OCI-LY3 (cell line): ENCODE measurements around the gene CLK1.

ENCODE experiments used
- EZH2phosphoT487 ChIP-seq: fragments of 200-600 bp; shearing (Covaris generic); IDR thresholded peaks from 2 replicates; pipeline ENCODE4 v1.6.1; 2018; ENCODE audit warnings: antibody characterized with exemption, mixed run types, low read depth
- TF ChIP-seq, protein P1 (sequence below): fragments of 200-600, 300-600 bp; sonication (generic); IDR thresholded peaks from 2 replicates; pipeline ENCODE4 v1.5.1; 2014; ENCODE audit warnings: antibody characterized with exemption, low read length, low read depth

DNA sequence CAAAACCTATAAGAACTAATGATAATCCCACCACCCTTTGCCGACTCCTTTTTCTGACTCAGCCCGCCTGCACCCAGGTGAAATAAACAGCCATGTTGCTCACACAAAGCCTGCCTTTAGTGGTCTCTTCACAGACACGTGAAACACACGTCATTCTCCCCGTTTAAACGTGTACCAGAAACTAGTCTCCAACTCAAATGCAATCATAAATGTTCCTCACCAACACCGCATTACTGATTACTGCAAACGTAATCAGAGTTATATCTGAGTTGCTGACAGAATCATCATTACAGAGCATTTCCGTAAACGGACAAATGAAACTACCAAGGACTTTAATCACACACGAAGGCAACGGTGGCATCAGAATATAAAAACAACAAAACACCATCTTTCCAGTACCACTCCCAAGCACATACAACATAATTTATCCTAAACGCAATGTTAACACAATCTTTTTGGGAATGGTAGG lies 1.9 kb downstream of the CLK1 start:
- TF ChIP-seq, protein P1, sequence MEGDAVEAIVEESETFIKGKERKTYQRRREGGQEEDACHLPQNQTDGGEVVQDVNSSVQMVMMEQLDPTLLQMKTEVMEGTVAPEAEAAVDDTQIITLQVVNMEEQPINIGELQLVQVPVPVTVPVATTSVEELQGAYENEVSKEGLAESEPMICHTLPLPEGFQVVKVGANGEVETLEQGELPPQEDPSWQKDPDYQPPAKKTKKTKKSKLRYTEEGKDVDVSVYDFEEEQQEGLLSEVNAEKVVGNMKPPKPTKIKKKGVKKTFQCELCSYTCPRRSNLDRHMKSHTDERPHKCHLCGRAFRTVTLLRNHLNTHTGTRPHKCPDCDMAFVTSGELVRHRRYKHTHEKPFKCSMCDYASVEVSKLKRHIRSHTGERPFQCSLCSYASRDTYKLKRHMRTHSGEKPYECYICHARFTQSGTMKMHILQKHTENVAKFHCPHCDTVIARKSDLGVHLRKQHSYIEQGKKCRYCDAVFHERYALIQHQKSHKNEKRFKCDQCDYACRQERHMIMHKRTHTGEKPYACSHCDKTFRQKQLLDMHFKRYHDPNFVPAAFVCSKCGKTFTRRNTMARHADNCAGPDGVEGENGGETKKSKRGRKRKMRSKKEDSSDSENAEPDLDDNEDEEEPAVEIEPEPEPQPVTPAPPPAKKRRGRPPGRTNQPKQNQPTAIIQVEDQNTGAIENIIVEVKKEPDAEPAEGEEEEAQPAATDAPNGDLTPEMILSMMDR = no peak
- TF ChIP-seq EZH2phosphoT487 = no peak
